Kidney (tissue), 14 donors: ENCODE results near the gene LTBP1. TPM values are rescaled to one million over a fixed set of nuclear protein-coding genes. Genes with fewer than 3 reads are reported as not detected.
A peak's percentile ranks its signal among the peaks of the same experiment; 100 is the strongest.

ENCODE experiments used
- DNase-seq, 5 donors: peaks; one replicate each; pipeline ENCODE4 v3.0.0-alpha.2; 2013 to 2020
- FAIRE-seq: peaks from 2 replicates; lab custom pipeline; 2012; peaks lifted over from hg19 to GRCh38; lab: Jason Lieb, UNC
- H3K27ac ChIP-seq, 2 donors: one replicate each; pipeline ENCODE4 v1.7.0; 2013; ENCODE audit warnings: low read depth in 2 of 2, low read length in 2 of 2, inconsistent platforms in 1 of 2
- H3K27me3 ChIP-seq: one replicate; pipeline ENCODE4 v1.7.1; 2013; ENCODE audit warnings: low read length, inconsistent platforms; ENCODE audit not compliant: control insufficient read depth, insufficient read depth
- H3K36me3 ChIP-seq, 3 donors: one replicate each; pipeline versions ENCODE4 v1.7.0 to v1.7.1; 2013; ENCODE audit warnings: low read length in 3 of 3, control low read depth in 1 of 3, inconsistent platforms in 1 of 3; ENCODE audit not compliant: insufficient read depth in 3 of 3, control insufficient read depth in 2 of 3
- H3K4me1 ChIP-seq, 3 donors: one replicate each; pipeline versions ENCODE4 v1.7.0 to v1.7.1; 2013; ENCODE audit warnings: low read length in 3 of 3, inconsistent platforms in 1 of 3, low read depth in 1 of 3; ENCODE audit not compliant: control insufficient read depth in 2 of 3, insufficient read depth in 2 of 3
- H3K4me3 ChIP-seq, 3 donors: one replicate each; pipeline versions ENCODE4 v1.7.0 to v1.8.1; 2013; ENCODE audit warnings: low read length in 3 of 3, control low read depth in 1 of 3, inconsistent platforms in 1 of 3
- H3K9ac ChIP-seq, 3 donors: one replicate each; pipeline versions ENCODE4 v1.7.0 to v1.7.1; 2013; ENCODE audit warnings: low read length in 3 of 3, control low read depth in 1 of 3, inconsistent platforms in 1 of 3
- H3K9me3 ChIP-seq, 3 donors: one replicate each; pipeline versions ENCODE4 v1.7.0 to v1.7.1; 2013; ENCODE audit warnings: low read length in 3 of 3, control low read depth in 1 of 3, inconsistent platforms in 1 of 3; ENCODE audit not compliant: control insufficient read depth in 2 of 3, insufficient read depth in 1 of 3
- CTCF ChIP-seq: IDR thresholded peaks from 3 replicates; pipeline ENCODE4 v1.5.1; 2012; ENCODE audit warnings: mild to moderate bottlenecking, moderate library complexity, borderline replicate concordance; ENCODE audit not compliant: insufficient read depth; ENCODE audit errors: extremely low read depth
- intact Hi-C: fragments of 100-400 bp; cut with DNase I; formaldehyde crosslinking; loops from one replicate; pipeline ENCODE4 v1.11.1; 2022
- polyA plus RNA-seq: library from polyadenylated mRNA; stranded (reverse); fragments of 350-450 nt; fragmentation: Illumina TruSeq; extraction: RNeasy Lipid Tissue Mini Kit (QIAGEN cat#74804); gene quantifications from one replicate; pipeline ENCODE4 v1.2.3, GENCODE V29; 2014; ENCODE audit warnings: low read depth, low replicate concordance; ENCODE audit not compliant: insufficient read depth
- total RNA-seq: library from RNA; stranded (reverse); fragmentation: NEBNext Ultra II Directional; extraction: Animal tissue kit (Norgen Biotek cat#: 25700); gene quantifications from one replicate; pipeline ENCODE4 v1.2.1, GENCODE V29; 2021
- donor health status: control.
- donor health status: control.
- donor health status: control.
- donor health status: control.
- donor health status: control.
- donor health status: DM: yes; HTN: yes; CAD: no.
- donor health status: Normal renal cell carcinoma (clear cell type).

LTBP1 gene
- total and polyA plus RNA-seq, 2 donors from 2014 or later = 9.3 to 39.8 TPM

- TF ChIP-seq CTCF = peak; percentile 57
- intact Hi-C loops = no loop called here
- DNase-seq = peak in 2 of 5 donors; percentile 64
- no peaks in the 10 kb centered on the region for H3K27me3 ChIP-seq
- no peak overlapping the region for H3K9ac ChIP-seq
- no peak overlapping the region for H3K4me3 ChIP-seq
- H3K9me3 ChIP-seq = no peaks in the 10 kb centered on the region
- no peak overlapping the region for H3K27ac ChIP-seq
- no peaks in the 10 kb centered on the region for H3K36me3 ChIP-seq
- no peaks in the 10 kb centered on the region for H3K4me1 ChIP-seq
- peak; percentile 81 for FAIRE-seq
Measured at GRCh38 chr2:33372940-33373553, 426.3 kb downstream of the LTBP1 start.

GRCh38 chr2:33373986-33374385 is 427.2 kb downstream of the LTBP1 start:
- intact Hi-C loops = no loop called here
- Histone ChIP-seq H3K4me3 (no peak overlapping the region), H3K9ac (no peak overlapping the region), H3K27ac (no peak overlapping the region), H3K36me3 (no peaks in the 10 kb centered on the region), H3K4me1 (no peaks in the 10 kb centered on the region), H3K9me3 (no peaks in the 10 kb centered on the region), H3K27me3 (no peaks in the 10 kb centered on the region)
- TF ChIP-seq CTCF = no peak
- DNase-seq = no peak
- no peak for FAIRE-seq

GRCh38 chr2:33375054-33375453 is 428.3 kb downstream of the LTBP1 start:
- Histone ChIP-seq H3K4me3 (no peak overlapping the region), H3K4me1 (no peaks in the 10 kb centered on the region), H3K9me3 (no peaks in the 10 kb centered on the region), H3K9ac (no peak overlapping the region), H3K27me3 (no peaks in the 10 kb centered on the region), H3K27ac (no peak overlapping the region), H3K36me3 (no peaks in the 10 kb centered on the region)
- intact Hi-C loops = no loop called here
- DNase-seq (no peak), FAIRE-seq (no peak)
- no peak for TF ChIP-seq CTCF

GRCh38 chr2:33377048-33377447 is 430.3 kb downstream of the LTBP1 start:
- no peak overlapping the region for H3K9ac ChIP-seq
- DNase-seq = no peak
- no peak overlapping the region for H3K4me3 ChIP-seq
- TF ChIP-seq CTCF = no peak
- intact Hi-C loops = no loop called here
- H3K27me3 ChIP-seq = no peaks in the 10 kb centered on the region
- H3K36me3 ChIP-seq = no peaks in the 10 kb centered on the region
- H3K27ac ChIP-seq = no peak overlapping the region
- no peak for FAIRE-seq
- no peaks in the 10 kb centered on the region for H3K4me1 ChIP-seq
- no peaks in the 10 kb centered on the region for H3K9me3 ChIP-seq
